AG04450 (cell line): Measurements from ENCODE around the gene RPP30. TPM values are rescaled to one million over a fixed set of nuclear protein-coding genes. Genes with fewer than 3 reads are reported as not detected.

Source experiments
- CTCF ChIA-PET: fragments of 300-600, 350-600 bp; formaldehyde crosslinking; extraction: SDS; loops from one replicate; lab custom pipeline; 2022; ENCODE audit warnings: antibody characterized with exemption, inconsistent platforms; lab: Charles Lee
- POLR2A ChIA-PET: fragments of 350-600 bp; formaldehyde crosslinking; extraction: SDS; loops from one replicate; lab custom pipeline; 2021; ENCODE audit warnings: antibody characterized with exemption, inconsistent platforms; lab: Yijun Ruan, JAX
- DNase-seq: peaks from one replicate; pipeline ENCODE4 v3.0.0-alpha.2; 2011; ENCODE audit warnings: low read depth, low spot score
- H3K27ac ChIP-seq: one replicate; pipeline ENCODE4 v1.5.1; 2012; ENCODE audit warnings: low read depth, low read length, control low read depth
- H3K27me3 ChIP-seq: one replicate; pipeline ENCODE4 v1.6.0; 2012; ENCODE audit warnings: low read length; ENCODE audit not compliant: control insufficient read depth, insufficient read depth
- H3K4me3 ChIP-seq: 2 replicates; pipeline ENCODE4 v1.5.1; 2011; ENCODE audit warnings: mild to moderate bottlenecking, low read depth, low read length, control low read depth
- H3K9me3 ChIP-seq: 2 replicates; pipeline ENCODE4 v1.5.1; 2012; ENCODE audit warnings: low read length; ENCODE audit not compliant: control insufficient read depth, insufficient read depth
- CTCF ChIP-seq: IDR thresholded peaks from 2 replicates; pipeline ENCODE4 v1.5.1; 2011; ENCODE audit warnings: low read depth, low read length, control low read depth, inconsistent platforms
- polyA plus RNA-seq: library from polyadenylated mRNA; depleted of rRNA; stranded (reverse); fragments of >200 nt; gene quantifications from 2 replicates; pipeline ENCODE4 v1.2.3, GENCODE V29; 2011; rRNA removed
- small RNA-seq: library from RNA; depleted of rRNA; stranded (forward); fragments of <200 nt; gene quantifications from one replicate; pipeline ENCODE3, GENCODE V24; 2012; ENCODE audit warnings: low read depth; ENCODE audit not compliant: insufficient read length

Gene RPP30
- polyA plus RNA-seq, 1 experiment = 43.7 TPM

- no peaks in the 10 kb centered on the region for H3K27me3 ChIP-seq
- ChIA-PET CTCF (interaction anchor here (2.7 to 4.1 kb wide), 2 partner anchors 34 to 61 kb away, joined by 10 to 13 read pairs; no protein-coding TSS in a partner anchor), POLR2A (no interaction called here)
- no peak overlapping the region for H3K27ac ChIP-seq
- no peak for DNase-seq
- no peak overlapping the region for H3K4me3 ChIP-seq
- H3K9me3 ChIP-seq = no peaks in the 10 kb centered on the region
- no peak for TF ChIP-seq CTCF
Observed at GRCh38 chr10:90944749-90945148, 73.0 kb downstream of the RPP30 start.

GRCh38 chr10:90945491-90946070 lies 73.8 kb downstream of the RPP30 start:
- Histone ChIP-seq H3K27me3 (no peaks in the 10 kb centered on the region), H3K9me3 (no peaks in the 10 kb centered on the region), H3K27ac (no peak overlapping the region), H3K4me3 (no peak overlapping the region)
- ChIA-PET POLR2A (no interaction called here), CTCF (interaction anchor here (2.7 to 4.1 kb wide), 2 partner anchors 34 to 60 kb away, joined by 10 to 13 read pairs; no protein-coding TSS in a partner anchor)
- no peak for DNase-seq
- TF ChIP-seq CTCF = no peak

GRCh38 chr10:90947030-90947960 lies 75.5 kb downstream of the RPP30 start:
- DNase-seq = no peak
- Histone ChIP-seq H3K4me3 (no peak overlapping the region), H3K27ac (no peak overlapping the region), H3K9me3 (no peaks in the 10 kb centered on the region), H3K27me3 (no peaks in the 10 kb centered on the region)
- POLR2A ChIA-PET = no interaction called here
- TF ChIP-seq CTCF = no peak
- CTCF ChIA-PET = interaction anchor here (0.5 to 1.3 kb wide), 3 partner anchors 8 to 36 kb away, joined by 3 to 4 read pairs (median 4); no protein-coding TSS in a partner anchor

Small RNA genes lying within 50 kb of the gene (small RNA-seq; reads per million reads assigned to genes)
- gene RF00019 (not detected), gene RNU6-740P (not detected)

Other genes with a start within 250 kb of the RPP30 start
- gene HTR7, start 13.9 kb upstream of the RPP30 start, polyA plus RNA-seq = 1.1 TPM in 2 replicates
- gene ANKRD1, start 49.1 kb downstream of the RPP30 start, polyA plus RNA-seq = 0.50 and 0.53 TPM in 2 replicates